Measurements from ENCODE around the gene SLC24A3. TPM values are rescaled to one million over a fixed set of nuclear protein-coding genes. Genes with fewer than 3 reads are reported as not detected.

The SLC24A3 gene
- total RNA-seq, 1 experiment from 2014 or later, result 0.14 TPM

GRCh38 chr20:19397666-19398065 is 185.2 kb downstream of the SLC24A3 start:
- no peaks in the 10 kb centered on the region for H3K27me3 ChIP-seq (replicated peaks; ENCODE audit: control insufficient read depth, insufficient read depth, low read length)
- BruUV-seq (replicated peaks), result no TSS peak
- DNase-seq, result no peak
- intact Hi-C loops (cut with micrococcal nuclease; ENCODE audit: unreplicated experiment), result no loop called here
- no peak overlapping the region for H3K4me3 ChIP-seq (ENCODE audit: low read depth, low read length)
- Mint-ChIP-seq H3K9me3 (ENCODE audit: unreplicated experiment) (peaks cover 21% of the 10 kb centered on the region), H3K27me3 (ENCODE audit: insufficient read depth, unreplicated experiment) (no peaks in the 10 kb centered on the region), H3K36me3 (ENCODE audit: insufficient read depth, unreplicated experiment) (no peaks in the 10 kb centered on the region), H3K27ac (ENCODE audit: unreplicated experiment) (no peak overlapping the region), H3K4me1 (ENCODE audit: low read depth, unreplicated experiment) (peaks cover 9% of the 10 kb centered on the region), H3K4me3 (ENCODE audit: unreplicated experiment) (no peak overlapping the region)
- ChIA-PET POLR2A (no interaction called here), CTCF (no interaction called here)
- TF ChIP-seq CTCF (IDR thresholded peaks at IDR 0.05; ENCODE audit: insufficient read depth in 1 of 2, low read depth in 1 of 2, low read length in 1 of 2, severe bottlenecking in 1 of 2, unreplicated experiment in 1 of 2), result no peak
- H3K9me3 ChIP-seq, result peaks cover 8% of the 10 kb centered on the region
- no peaks in the 10 kb centered on the region for H3K4me1 ChIP-seq
- H3K36me3 ChIP-seq (ENCODE audit: control insufficient read depth, insufficient read depth, low read length), result no peaks in the 10 kb centered on the region

- Mint-ChIP-seq H3K36me3 (ENCODE audit: insufficient read depth, unreplicated experiment) (no peaks in the 10 kb centered on the region), H3K4me3 (ENCODE audit: unreplicated experiment) (no peak overlapping the region), H3K27ac (ENCODE audit: unreplicated experiment) (no peak overlapping the region), H3K9me3 (ENCODE audit: unreplicated experiment) (peaks cover 21% of the 10 kb centered on the region), H3K4me1 (ENCODE audit: low read depth, unreplicated experiment) (peaks cover 30% of the 10 kb centered on the region), H3K27me3 (ENCODE audit: insufficient read depth, unreplicated experiment) (no peaks in the 10 kb centered on the region)
- no TSS peak for BruUV-seq (replicated peaks)
- DNase-seq, result no peak
- peaks cover 8% of the 10 kb centered on the region for H3K9me3 ChIP-seq
- H3K4me3 ChIP-seq (ENCODE audit: low read depth, low read length), result no peak overlapping the region
- no peak for TF ChIP-seq CTCF (IDR thresholded peaks at IDR 0.05; ENCODE audit: insufficient read depth in 1 of 2, low read depth in 1 of 2, low read length in 1 of 2, severe bottlenecking in 1 of 2, unreplicated experiment in 1 of 2)
- intact Hi-C loops (cut with micrococcal nuclease; ENCODE audit: unreplicated experiment), result no loop called here
- H3K4me1 ChIP-seq, result peaks cover 20% of the 10 kb centered on the region
- POLR2A ChIA-PET, result no interaction called here
- CTCF ChIA-PET, result no interaction called here
- no peaks in the 10 kb centered on the region for H3K27me3 ChIP-seq (replicated peaks; ENCODE audit: control insufficient read depth, insufficient read depth, low read length)
- H3K36me3 ChIP-seq (ENCODE audit: control insufficient read depth, insufficient read depth, low read length), result no peaks in the 10 kb centered on the region
Measured at GRCh38 chr20:19401096-19401495, 188.7 kb downstream of the SLC24A3 start.

GRCh38 chr20:19403549-19403948 is 191.1 kb downstream of the SLC24A3 start:
- POLR2A ChIA-PET, result no interaction called here
- H3K27me3 Mint-ChIP-seq (ENCODE audit: insufficient read depth, unreplicated experiment), result no peaks in the 10 kb centered on the region
- H3K27ac Mint-ChIP-seq (ENCODE audit: unreplicated experiment), result peak overlapping the region; percentile 76
- peak overlapping the region; percentile 45 for H3K4me3 Mint-ChIP-seq (ENCODE audit: unreplicated experiment)
- no TSS peak for BruUV-seq (replicated peaks)
- H3K27me3 ChIP-seq (replicated peaks; ENCODE audit: control insufficient read depth, insufficient read depth, low read length), result no peaks in the 10 kb centered on the region
- CTCF ChIA-PET, result no interaction called here
- H3K36me3 Mint-ChIP-seq (ENCODE audit: insufficient read depth, unreplicated experiment), result no peaks in the 10 kb centered on the region
- H3K4me1 ChIP-seq, result peaks cover 45% of the 10 kb centered on the region
- no peak for TF ChIP-seq CTCF (IDR thresholded peaks at IDR 0.05; ENCODE audit: insufficient read depth in 1 of 2, low read depth in 1 of 2, low read length in 1 of 2, severe bottlenecking in 1 of 2, unreplicated experiment in 1 of 2)
- peaks cover 21% of the 10 kb centered on the region for H3K9me3 Mint-ChIP-seq (ENCODE audit: unreplicated experiment)
- intact Hi-C loops (cut with micrococcal nuclease; ENCODE audit: unreplicated experiment), result no loop called here
- no peak overlapping the region for H3K4me3 ChIP-seq (ENCODE audit: low read depth, low read length)
- peaks cover 46% of the 10 kb centered on the region for H3K4me1 Mint-ChIP-seq (ENCODE audit: low read depth, unreplicated experiment)
- DNase-seq, result peak; percentile 53 to 62
- H3K36me3 ChIP-seq (ENCODE audit: control insufficient read depth, insufficient read depth, low read length), result no peaks in the 10 kb centered on the region
- peaks cover 3% of the 10 kb centered on the region; the same call in 1 of the 2 replicates for H3K9me3 ChIP-seq
